ENCODE measurements around the gene BSG. TPM values are rescaled to one million over a fixed set of nuclear protein-coding genes. Genes with fewer than 3 reads are reported as not detected.

Gene BSG
- total RNA-seq, 4 donors from 2014 or later: 313 to 793 (median 445) TPM

DNA sequence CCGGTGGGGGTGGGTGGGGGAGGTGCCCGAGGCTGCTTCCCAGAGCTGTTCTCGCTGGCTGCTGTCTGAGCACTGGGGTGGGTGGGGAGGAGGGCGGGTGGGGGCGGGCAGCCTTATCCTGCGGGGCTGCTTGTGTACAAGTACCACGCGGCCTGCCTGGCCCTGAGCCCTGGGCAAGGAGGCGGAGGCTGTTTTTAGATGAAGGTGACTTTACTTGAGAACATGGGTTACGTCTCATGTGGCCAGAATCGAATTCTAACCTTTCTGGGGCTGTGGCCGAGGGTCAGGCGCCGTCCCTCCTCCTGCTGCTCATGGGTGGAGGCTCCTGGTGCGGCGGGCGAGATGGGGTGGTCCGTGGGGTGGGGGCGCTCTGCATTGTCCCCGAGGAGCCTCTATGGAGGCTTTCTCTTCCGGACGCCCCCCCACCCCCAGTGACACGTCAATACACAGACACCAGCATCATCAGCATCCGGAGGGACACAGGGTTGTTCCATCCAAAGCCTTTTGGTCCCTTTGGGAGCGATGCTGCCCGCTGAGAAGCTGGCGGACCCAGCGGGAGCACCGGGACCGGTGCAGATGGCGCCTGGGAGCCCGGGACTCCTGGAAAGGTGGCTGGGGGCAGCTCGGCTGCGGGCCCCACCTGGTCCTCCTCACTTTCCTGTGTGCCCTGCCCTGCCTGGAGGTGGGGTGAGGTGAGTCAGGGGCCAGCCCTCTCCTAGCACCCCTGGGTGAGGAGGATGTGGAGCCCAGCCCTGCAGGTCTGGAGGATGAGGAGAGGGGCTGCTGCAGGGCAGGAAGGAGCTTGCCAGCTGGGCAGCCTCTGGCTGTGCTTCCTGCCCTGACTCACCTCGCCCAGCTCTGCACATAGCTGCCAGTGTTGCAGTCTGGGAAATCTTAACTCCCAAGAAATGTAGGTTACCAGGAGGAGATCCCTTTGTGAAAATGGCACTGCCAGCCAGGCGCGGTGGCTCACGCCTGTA, 3.4 kb downstream of the BSG start:
- TF ChIP-seq, protein P1, sequence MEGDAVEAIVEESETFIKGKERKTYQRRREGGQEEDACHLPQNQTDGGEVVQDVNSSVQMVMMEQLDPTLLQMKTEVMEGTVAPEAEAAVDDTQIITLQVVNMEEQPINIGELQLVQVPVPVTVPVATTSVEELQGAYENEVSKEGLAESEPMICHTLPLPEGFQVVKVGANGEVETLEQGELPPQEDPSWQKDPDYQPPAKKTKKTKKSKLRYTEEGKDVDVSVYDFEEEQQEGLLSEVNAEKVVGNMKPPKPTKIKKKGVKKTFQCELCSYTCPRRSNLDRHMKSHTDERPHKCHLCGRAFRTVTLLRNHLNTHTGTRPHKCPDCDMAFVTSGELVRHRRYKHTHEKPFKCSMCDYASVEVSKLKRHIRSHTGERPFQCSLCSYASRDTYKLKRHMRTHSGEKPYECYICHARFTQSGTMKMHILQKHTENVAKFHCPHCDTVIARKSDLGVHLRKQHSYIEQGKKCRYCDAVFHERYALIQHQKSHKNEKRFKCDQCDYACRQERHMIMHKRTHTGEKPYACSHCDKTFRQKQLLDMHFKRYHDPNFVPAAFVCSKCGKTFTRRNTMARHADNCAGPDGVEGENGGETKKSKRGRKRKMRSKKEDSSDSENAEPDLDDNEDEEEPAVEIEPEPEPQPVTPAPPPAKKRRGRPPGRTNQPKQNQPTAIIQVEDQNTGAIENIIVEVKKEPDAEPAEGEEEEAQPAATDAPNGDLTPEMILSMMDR (IDR thresholded peaks at IDR 0.05; ENCODE audit: low read depth): no peak

DNA sequence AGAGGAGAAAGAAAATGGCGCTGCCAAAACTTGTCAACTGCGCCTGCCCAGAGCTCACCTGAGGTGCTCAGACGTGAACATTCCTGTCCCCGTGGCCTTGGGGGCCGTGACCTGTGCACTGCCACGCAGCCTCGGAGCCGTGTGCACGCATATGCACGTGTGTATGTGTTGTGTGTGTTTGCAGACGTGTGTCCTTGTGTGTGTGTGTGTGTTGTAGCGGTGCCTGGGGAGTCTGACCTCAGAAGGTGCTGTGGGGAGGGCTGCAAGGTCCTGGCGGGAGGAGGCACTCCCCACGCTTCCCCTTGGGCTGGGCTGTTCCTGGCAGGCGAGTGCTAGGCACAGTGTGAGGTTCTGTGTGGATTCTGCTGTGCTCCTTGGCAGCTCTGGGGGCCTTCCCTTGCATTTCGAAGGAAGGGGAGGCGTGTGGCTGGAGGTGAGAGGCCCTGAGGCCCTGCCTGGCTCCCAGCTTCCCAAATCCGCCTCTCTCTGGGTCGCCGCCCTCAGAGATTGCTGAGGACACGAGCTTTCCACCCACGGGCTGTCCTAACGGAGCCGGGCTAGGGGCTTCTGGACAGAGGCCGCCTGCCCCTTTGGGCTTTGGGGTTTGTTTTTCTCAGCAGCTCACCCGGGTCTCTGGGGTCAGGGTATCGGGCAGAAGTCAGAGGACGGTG, 4.5 kb downstream of the BSG start:
- TF ChIP-seq, protein P1 (IDR thresholded peaks at IDR 0.05; ENCODE audit: low read depth): no peak

DNA sequence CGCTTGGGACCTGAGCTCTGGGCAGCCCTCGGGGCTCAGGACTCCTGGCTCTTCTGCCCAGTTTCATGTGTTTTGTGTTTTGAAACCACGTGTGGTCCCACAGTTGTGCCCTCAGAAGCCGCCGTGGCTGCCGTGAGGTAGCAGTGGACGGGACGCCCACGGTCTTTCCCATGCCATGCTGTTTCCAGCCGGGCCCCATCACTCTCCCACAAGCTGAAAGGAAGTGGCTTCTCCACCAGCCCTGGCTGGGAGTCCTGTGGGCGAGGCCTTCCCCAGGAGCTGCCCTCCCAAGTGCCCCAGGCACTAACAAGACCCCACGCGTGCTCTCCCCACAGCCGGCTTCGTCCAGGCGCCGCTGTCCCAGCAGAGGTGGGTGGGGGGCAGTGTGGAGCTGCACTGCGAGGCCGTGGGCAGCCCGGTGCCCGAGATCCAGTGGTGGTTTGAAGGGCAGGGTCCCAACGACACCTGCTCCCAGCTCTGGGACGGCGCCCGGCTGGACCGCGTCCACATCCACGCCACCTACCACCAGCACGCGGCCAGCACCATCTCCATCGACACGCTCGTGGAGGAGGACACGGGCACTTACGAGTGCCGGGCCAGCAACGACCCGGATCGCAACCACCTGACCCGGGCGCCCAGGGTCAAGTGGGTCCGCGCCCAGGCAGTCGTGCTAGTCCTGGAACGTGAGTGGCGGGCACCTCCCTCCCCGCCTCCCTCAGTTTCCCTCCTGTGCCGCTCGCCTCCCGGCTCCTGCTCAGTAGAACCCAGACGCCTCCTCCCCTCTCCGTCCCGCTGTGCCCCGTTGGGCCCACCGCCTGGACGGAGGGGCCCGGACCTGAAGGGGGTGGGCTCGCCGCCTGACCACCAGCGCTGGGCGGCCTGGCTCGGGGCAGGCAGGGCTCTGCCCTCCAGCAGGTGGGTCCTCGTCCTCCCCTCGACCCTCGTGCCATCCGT, 5.3 kb downstream of the BSG start:
- TF ChIP-seq, protein P1 (IDR thresholded peaks at IDR 0.05; ENCODE audit: low read depth): no peak

DNA sequence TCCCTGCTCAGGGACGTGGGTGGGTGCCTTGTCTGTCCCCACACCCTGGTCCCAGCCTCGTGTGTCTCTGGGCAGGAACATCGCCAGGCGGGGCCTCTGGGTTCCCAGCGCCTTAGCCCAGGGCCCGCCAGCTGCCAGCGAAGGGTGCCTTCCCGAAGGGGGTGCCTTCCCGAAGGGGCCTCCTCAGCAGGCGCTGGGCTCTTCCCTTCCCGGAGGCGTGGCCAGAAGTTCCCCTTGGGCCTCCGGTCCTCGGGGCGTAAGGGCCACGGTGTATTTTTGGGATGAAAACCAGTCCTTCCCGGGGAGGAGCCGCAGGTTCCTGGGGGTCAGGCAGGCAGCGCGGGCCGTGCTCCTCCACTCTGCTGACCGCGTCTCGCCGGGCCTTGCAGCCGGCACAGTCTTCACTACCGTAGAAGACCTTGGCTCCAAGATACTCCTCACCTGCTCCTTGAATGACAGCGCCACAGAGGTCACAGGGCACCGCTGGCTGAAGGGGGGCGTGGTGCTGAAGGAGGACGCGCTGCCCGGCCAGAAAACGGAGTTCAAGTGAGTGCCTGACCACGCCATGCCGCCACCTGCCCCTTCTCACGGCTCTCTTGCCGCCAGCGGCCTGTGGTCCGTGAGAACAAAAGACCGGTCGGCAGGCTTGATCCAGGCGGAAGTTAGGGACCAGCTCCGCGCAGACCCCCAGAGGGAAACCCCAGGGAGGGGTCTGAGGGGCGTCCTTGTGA, 6.9 kb downstream of the BSG start:
- TF ChIP-seq, protein P1 (IDR thresholded peaks at IDR 0.05; ENCODE audit: low read depth): no peak

DNA sequence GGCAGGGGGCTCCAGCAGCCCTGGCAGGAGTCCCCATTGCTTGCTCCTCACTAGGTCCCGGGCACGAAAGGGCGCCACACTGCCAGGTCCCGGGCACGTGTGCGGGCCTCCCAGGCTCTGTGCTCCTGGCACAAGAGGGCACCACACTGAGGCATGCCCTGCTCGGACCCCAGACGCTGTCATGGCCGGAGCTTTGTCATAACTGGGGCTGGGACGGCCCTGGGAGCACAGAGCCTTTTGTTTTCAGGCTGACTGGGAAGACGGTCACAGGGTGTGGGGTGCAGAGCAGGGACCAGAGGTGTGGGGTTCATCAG, 7.4 kb downstream of the BSG start:
- TF ChIP-seq, protein P1 (IDR thresholded peaks at IDR 0.05; ENCODE audit: low read depth): no peak

DNA sequence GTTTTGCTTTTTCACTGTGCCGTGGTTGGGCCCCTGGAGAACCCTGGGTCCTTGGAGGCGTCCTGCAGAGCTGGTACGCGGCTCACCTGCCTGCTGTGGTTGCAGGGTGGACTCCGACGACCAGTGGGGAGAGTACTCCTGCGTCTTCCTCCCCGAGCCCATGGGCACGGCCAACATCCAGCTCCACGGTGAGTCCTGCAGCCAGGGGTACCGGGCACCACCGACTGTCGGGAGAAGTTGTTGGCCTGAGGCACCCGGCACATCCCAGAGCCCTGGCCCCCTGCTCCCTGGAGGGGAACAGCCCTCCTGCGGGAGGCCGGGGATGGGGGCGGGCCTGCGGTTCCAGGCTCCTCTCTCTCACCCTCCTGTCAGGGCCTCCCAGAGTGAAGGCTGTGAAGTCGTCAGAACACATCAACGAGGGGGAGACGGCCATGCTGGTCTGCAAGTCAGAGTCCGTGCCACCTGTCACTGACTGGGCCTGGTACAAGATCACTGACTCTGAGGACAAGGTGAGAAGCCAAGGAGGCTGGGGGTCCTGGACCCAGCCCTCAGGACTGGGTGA, 8.0 kb downstream of the BSG start:
- TF ChIP-seq, protein P1 (IDR thresholded peaks at IDR 0.05; ENCODE audit: low read depth): no peak

Measured in subcutaneous adipose tissue (tissue), 4 donors.